HG03565 (cell line): Measurements from ENCODE around the gene DUOXA1.
"Not testable (repeated sequence)": the region's sequence is repeated elsewhere in the genome, so short reads cannot be mapped to it uniquely, and the experiment has no call there.

ENCODE experiments used
- ATAC-seq: cut with Tn5 transposase; IDR thresholded peaks from one replicate; pipeline ENCODE4 v1.9.1; 2021; ENCODE audit warnings: mild to moderate bottlenecking, moderate library complexity; ENCODE audit not compliant: unreplicated experiment

DUOXA1 gene

DNA sequence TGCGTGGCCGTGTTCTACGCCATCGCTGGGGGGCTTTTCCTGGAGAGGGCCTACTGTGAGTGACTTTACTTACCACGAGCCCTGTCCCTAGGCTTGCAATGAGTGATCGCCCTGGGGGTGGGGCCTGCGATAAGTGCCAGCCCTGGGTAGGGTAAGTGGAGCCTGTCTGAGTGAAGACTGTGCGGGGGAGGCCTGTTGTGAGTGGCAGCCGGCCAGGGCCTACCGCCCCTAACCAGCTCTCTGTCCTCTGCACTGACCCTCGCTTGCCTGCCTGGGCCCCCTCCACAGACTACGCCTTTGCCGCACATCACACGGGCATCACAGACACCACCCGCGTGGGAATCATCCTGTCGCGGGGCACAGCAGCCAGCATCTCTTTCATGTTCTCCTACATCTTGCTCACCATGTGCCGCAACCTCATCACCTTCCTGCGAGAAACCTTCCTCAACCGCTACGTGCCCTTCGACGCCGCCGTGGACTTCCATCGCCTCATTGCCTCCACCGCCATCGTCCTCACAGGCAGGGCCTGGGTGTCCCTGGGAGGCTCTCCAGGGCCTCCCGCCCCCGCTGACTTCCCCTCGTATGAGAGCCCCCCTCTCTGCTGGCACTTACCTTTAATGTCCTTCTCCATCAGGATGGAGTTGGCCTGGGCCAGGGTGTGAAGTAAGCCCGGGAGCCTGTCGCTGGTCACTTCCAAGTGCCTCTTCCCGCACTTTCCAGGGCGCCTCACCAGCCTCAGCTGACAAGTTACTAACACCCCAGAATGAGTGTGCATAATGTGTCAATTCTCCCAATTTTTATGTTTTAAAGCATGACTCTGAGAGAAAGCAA is 22.5 kb upstream of the DUOXA1 start:
- ATAC-seq = no peak

DNA sequence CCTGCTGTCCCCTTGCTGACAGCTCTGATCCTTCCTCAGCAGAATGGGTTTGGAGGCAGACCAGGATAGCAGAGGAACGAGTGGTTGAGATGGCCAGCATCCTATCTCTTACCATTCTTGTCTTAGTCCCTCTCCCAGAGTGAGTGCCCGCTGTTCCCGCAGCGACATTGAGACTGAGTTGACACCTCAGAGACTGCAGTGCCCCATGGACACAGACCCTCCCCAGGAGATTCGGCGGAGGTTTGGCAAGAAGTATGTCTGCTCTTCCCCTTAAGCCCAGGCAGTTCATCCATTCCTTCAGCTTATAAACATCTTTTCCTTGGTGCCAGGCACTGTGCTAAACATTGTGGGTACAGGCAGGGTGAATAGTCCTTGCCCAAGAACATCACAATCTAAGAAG is 21.3 kb upstream of the DUOXA1 start:
- no peak for ATAC-seq

DNA sequence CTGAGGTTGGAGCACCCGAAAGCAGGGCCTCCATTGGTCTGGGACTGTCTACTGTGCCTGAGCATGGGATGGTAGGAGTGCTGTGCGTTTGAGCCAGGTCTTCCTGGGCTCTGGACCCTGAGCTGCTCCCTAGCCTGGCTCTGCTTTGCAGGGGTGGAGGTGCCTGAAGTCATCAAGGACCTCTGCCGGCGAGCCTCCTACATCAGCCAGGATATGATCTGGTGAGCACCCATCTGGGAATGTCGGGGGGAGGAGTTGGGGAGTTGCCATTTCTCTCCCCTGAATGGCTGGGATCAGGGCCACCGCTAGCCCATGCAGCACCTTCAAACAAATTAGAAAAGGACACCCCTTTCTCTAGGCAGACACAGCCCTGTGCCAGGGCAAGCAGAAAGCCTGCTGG is 20.8 kb upstream of the DUOXA1 start:
- no peak for ATAC-seq

DNA sequence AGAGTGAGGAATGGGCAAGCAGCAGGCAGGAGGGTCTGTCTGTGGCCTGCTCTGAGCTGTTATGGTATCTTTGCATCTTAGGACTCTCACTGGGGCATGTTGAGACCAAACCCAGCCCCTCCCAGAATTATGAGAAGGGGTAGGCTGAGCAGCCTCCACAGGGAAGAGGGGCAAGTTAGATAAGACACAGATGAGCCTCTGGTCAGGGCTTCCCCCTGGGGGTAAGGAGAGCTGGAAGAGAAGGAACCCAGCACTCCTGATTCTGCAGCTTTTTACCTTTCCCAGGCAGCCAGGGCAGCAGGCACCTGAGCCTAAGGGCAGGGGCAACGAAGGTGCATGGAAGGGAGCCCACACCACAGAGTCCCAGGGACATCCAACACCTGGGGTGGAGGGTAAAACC is 19.4 kb upstream of the DUOXA1 start:
- ATAC-seq = no peak

DNA sequence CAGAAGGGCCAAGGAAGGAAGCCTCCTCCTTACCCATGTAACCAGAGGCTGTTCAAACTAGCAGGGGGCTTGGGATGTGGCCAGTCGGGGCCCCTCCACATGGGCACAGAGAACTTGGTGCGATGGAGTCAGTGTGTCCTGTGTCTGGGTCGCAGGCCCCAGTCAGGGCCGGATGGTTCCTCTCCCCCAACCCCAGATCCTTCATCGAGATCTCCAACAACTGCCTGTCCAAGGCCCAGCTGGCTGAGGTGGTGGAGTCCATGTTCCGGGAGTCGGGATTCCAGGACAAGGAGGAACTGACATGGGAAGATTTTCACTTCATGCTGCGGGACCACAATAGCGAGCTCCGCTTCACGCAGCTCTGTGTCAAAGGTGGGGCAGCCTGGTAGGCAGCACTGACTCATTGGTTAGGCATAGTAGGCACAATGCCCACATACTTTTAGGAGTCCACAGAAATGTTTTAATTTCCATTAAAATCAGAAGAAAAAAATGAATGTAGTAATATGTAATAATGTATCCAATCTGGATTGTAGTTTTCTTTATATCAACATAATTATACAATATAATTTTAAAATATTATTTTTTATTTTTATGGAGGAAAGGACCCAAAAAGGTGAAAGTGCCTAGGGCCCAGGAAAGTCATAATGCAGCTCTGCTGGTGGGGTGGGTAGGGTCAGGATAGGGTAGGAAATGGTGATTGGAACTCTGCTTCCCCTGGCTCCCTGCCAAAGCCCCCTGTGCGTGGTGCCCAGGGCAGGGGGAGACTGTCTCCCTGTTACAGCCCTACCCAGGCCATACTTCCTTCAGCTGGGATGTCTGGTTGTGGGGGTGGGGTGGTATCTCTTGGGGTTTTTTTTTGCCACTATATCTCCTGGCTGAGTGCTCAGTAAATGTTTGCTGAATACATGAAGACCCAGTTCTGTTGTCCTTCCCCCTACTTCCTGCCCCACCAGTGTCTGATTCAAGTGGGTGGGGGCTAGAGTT is 18.7 kb upstream of the DUOXA1 start:
- no peak for ATAC-seq

DNA sequence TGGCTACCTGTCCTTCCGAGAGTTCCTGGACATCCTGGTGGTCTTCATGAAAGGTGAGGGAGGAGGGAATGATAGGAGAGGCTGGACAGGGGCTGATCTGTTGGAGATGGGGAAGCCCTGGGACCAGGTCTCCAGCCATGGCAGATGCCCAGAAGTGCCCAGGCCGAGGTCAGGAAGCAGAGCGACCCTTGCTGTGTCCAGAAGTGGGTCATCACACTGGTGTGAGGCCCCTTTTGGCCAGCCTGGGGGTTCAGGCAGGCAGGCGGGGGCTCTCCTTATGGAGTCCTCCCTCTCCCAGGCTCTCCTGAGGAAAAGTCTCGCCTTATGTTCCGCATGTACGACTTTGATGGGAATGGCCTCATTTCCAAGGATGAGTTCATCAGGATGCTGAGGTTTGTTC is 17.9 kb upstream of the DUOXA1 start:
- ATAC-seq = no peak

DNA sequence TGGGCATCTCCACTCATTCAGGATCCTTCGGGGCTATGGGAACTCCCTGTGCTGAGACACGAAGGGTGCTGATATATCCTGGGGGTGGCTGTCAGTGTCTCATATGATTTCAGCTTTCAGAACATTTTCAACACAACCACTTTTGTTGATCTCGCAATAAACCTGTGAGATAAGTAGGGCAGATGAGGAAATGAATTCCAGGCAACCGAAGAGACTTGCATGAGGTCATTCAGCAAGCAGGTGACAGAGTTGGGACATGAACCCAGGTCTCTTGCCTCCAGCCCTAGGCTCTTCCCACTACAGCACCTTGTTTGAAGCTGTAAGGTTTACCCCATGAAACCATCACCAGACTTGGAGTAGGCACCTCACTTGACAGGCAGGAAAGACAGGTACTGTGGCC is 16.7 kb upstream of the DUOXA1 start:
- no peak for ATAC-seq

DNA sequence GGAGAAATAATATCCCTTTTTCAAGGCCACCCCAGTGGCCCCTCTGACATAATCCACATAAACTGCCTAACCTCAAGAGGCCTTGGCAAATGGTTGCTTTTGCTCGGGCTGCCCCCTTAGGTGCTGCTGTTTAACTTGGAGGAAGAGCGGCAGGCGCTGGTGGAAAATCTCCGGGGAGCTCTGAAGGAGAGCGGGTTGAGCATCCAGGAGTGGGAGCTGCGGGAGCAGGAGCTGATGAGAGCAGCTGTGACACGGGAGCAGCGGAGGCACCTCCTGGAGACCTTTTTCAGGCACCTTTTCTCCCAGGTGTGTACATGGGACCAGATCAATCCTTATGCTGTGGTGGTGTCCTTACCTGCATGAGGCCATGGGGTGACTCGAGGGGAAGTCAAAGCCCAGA is 15.1 kb upstream of the DUOXA1 start:
- no peak for ATAC-seq

DNA sequence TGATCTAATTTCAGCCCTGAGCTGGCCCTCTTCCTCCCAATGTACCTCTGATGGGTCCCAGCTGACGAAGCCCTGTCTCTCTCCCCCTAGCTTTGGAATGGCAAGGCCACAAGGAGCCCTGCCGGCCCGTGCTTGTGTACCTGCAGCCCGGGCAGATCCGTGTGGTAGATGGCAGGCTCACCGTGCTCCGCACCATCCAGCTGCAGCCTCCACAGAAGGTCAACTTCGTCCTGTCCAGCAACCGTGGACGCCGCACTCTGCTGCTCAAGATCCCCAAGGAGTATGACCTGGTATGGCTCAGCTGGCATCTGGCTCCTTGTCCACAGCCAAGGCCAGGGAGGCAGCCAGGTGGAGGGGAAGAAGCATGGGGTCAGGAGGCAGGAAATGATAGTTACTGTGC is 14.3 kb upstream of the DUOXA1 start:
- no peak for ATAC-seq

DNA sequence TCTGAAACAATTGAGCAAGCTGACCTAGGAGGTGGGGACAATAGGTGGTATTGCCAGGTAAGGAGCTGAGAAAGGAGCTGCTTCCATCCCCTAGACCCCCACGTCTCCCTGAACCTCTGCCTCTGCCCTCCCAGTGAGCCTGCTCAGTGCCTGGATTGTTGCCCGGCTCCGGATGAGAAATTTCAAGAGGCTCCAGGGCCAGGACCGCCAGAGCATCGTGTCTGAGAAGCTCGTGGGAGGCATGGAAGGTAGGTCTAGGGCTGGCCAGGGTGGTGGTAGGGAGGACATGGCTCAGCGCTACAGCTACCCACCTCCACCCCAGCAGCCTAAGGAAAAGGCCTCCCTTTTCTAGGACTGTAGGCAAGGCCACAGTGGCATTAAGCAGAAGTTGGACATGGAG is 13.4 kb upstream of the DUOXA1 start:
- no peak for ATAC-seq

DNA sequence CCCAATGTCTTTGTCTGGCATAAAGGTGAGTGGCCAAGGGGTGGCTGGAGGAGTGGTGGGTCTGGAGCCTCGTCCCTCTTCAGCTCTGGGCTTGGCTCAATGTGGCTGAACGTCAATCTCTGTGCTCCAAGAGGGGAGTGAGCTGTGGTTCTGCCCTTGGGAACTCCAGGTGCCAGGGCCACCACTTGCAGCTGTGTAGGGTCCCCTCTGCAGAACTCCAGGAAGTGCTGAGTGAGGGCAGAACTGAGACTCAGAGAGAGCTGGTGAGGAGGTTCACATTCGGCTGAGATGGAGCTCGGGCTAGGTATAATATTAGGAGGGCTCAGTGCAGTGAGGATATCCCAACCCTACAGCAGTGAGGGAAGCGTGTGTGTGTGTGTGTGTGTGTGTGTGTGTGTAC is 11.7 kb upstream of the DUOXA1 start:
- no peak for ATAC-seq

DNA sequence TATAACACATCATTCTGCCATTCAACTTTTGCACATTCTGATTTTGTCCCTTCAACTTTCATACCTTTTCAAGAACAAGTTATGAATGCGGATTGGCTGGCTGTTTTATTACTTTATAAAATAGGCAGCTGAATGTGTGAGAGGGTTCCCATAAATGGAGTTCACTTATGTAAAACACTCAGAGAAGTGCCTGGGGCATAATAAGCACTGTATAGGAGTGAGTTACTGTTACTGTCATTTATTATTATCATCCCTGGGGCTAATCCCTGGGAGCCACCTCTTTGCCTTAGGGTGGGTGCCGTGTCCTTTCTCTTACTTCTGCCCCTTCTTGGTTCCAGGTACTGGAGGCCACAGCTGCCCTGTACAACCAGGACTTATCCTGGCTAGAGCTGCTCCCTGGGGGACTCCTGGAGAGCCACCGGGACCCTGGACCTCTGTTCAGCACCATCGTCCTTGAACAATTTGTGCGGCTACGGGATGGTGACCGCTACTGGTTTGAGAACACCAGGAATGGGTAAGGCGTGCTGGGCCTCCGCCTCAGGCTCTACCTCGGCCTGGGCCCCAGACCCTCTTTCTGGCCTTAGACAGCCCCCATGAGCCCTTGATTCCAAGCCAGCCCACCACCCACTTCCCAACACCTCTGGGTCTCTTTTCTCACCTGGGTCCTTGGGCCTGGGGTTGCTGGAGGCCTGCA is 11.0 kb upstream of the DUOXA1 start:
- no peak for ATAC-seq

DNA sequence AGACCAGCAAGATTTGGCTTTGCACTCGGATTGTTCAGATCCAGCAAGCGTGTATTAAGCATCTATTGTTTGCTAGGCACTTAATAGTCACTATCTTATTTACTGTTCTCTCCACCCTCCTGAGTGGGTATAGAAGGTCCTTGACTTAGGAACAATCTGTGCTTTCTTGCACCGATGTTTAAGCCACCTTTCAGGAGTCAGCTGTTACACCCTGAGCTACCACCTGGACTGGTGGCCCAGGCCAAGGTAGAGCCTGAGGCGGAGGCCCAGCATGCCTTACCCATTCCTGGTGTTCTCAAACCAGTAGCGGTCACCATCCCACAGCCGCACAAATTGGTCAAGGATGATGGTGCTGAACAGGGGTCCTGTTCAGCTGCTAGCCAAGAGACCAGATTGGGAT is 10.1 kb upstream of the DUOXA1 start:
- ATAC-seq = no peak

DNA sequence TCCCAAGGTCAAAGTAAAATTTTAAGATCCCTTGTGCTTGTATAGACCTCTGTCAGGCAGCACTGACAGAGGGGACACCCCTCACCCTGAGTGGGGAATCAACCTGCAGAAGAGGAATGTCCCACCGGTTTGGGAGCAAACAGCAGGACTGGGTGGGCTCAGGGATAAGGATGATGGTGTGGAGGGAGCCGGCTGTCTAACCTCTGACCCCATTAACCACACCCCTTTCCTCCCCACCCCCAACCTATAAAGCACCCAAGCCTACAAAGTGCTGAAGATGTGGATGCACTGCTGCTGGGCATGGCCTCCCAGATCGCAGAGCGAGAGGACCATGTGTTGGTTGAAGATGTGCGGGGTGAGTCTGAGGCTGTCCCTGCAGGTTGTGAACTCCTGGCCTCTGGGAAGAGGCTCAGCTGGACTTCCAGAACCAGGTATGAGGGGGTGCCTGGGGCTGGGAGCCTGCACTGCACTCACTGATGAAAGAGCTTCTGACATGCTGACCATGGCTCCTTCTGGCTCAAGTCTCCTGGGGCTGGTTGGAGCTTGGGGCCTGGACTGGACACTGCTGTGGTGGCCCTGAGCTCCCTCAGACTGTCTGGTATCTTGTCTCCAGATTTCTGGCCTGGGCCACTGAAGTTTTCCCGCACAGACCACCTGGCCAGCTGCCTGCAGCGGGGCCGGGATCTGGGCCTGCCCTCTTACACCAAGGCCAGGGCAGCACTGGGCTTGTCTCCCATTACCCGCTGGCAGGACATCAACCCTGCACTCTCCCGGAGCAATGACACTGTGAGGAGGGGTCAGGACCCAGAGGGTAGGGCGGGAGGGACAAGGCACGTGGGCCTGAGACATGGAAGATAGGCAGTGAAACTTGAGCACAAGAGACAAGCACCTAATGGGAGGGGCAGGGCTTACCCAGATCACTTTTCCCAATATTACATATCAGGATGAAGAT is 9.4 kb upstream of the DUOXA1 start:
- no peak for ATAC-seq

DNA sequence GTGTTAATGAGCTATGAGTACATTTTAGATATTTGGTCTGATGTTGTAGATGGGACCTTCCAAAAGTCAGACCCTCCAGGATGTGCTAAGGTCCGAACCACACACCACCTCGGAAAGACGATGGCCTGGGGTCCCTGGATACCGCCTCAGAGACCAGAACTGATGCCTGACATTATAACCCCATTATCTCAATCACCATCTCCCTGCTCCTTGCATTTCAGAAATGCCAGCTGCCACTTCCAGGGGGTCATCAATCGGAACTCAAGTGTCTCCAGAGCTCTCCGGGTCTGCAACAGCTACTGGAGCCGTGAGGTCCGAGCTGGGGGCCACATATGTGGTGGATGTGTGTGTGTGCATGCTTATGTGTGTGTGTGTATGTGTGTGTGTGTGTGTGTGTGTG is 8.0 kb upstream of the DUOXA1 start:
- ATAC-seq = no peak

DNA sequence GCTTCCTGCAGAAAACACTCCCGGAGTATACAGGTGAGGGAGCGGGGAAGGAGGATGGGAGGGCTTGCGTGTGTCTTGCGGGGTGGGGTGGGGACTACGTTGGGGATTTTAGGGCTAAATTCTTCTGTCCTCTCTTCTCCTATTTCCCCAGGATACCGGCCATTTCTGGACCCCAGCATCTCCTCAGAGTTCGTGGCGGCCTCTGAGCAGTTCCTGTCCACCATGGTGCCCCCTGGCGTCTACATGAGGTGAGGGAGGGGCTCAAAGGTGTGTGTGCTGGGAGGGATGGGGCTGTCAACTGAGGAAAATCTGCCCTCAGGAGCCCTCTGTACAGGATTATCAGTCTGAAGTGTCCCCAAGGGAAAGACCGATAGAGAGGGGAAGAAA is 6.7 kb upstream of the DUOXA1 start:
- no peak for ATAC-seq

DNA sequence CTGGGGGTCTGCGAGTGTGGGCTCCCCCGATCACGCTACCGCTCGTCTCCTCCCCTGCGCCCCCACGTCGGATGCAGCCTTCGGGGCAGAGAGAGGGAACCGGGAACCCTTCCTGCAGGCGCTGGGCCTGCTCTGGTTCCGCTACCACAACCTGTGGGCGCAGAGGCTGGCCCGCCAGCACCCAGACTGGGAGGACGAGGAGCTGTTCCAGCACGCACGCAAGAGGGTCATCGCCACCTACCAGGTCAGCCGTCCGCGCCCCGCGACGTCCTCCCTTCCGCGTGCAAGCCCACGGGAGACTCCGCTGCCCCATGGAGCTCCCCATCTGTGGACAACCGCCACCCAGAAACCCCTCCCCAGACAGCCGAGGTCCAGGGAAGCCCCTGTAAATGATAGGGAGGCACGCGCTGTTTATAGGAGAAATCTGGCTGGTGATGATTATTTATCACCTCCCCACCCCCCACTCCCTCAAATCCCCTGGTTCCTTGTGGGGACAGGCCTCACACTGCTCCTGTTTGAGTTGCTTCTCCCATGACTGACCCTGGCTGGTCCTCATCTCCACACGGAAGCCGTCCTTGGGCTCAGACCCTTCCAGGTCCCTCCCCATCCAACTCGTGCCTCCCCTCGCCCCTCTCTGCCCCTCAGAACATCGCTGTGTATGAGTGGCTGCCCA is 6.2 kb upstream of the DUOXA1 start:
- not testable (repeated sequence) for ATAC-seq

DNA sequence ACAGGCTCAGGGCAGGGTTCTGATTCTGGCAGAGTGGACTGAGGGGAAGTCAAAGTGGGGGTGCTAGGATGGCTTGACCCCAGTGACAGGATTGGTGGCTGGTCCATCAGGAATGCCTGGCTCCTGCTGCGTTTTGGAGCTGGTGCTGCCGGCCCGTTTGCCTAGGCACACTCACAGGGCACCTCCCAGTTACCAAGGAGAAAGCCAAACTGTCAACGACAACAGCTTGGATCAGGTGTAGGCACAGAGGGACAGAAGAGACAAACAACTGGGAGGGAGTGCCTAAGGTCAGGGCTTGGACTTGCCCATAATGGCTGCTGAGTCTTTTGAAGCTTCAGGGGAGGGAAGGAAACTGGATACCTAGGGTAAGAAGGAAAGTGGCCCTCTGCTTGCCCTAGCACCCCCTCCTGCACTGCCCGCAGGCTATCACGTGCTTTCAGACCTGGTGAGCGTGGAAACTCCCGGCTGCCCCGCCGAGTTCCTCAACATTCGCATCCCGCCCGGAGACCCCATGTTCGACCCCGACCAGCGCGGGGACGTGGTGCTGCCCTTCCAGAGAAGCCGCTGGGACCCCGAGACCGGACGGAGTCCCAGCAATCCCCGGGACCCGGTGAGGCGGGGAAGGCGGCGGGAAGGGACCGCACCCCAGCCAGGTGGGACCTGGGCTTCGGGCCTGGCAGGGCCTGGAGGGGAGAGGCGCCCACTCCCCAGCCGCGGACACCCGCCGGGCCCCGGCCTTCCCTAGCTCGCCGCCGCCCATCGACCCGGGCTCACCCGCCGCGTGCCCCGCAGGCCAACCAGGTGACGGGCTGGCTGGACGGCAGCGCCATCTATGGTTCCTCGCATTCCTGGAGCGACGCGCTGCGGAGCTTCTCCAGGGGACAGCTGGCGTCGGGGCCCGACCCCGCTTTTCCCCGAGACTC is 5.3 kb upstream of the DUOXA1 start:
- ATAC-seq = no peak

DNA sequence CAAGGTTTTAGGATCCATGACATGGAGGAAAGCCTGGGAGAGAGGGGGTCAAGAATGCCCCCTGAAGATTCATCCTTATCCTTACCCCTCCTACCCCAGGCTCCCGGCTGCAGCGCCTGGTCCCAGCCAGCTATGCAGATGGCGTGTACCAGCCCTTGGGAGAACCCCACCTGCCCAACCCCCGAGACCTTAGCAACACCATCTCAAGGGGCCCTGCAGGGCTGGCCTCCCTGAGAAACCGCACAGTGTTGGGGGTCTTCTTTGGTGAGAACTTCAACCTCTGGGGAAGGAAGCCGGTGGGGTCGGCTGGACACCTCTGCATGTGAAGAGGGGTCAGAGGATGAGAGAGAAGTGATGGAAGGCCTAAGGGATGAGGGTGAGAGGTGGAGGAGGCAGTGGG is 4.4 kb upstream of the DUOXA1 start:
- ATAC-seq = no peak
